ENCODE data around the gene DCLK1. TPM values are rescaled to one million over a fixed set of nuclear protein-coding genes. Genes with fewer than 3 reads are reported as not detected.

DCLK1 gene
- total RNA-seq, 2 experiments from 2014 or later: not detected

GRCh38 chr13:35856721-35857364 is 274.3 kb downstream of the DCLK1 start:
- CTCF ChIA-PET: no interaction called here
- ATAC-seq (no peak), DNase-seq (no peak)
- Mint-ChIP-seq H3K4me3 (no peak overlapping the region), H3K36me3 (ENCODE audit: low read depth) (no peaks in the 10 kb centered on the region), H3K27ac (no peak overlapping the region), H3K9me3 (no peaks in the 10 kb centered on the region), H3K27me3 (peaks cover 10% of the 10 kb centered on the region), H3K4me1 (ENCODE audit: low read depth) (peaks cover 5% of the 10 kb centered on the region)
- POLR2A ChIA-PET: no interaction called here
- TF ChIP-seq, protein P1, sequence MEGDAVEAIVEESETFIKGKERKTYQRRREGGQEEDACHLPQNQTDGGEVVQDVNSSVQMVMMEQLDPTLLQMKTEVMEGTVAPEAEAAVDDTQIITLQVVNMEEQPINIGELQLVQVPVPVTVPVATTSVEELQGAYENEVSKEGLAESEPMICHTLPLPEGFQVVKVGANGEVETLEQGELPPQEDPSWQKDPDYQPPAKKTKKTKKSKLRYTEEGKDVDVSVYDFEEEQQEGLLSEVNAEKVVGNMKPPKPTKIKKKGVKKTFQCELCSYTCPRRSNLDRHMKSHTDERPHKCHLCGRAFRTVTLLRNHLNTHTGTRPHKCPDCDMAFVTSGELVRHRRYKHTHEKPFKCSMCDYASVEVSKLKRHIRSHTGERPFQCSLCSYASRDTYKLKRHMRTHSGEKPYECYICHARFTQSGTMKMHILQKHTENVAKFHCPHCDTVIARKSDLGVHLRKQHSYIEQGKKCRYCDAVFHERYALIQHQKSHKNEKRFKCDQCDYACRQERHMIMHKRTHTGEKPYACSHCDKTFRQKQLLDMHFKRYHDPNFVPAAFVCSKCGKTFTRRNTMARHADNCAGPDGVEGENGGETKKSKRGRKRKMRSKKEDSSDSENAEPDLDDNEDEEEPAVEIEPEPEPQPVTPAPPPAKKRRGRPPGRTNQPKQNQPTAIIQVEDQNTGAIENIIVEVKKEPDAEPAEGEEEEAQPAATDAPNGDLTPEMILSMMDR (IDR thresholded peaks at IDR 0.05): no peak
- intact Hi-C loops (cut with micrococcal nuclease): no loop called here

GRCh38 chr13:35856084-35856483 is 275.1 kb downstream of the DCLK1 start:
- DNase-seq: no peak
- H3K9me3 Mint-ChIP-seq: no peaks in the 10 kb centered on the region
- ATAC-seq: no peak
- ChIA-PET POLR2A (no interaction called here), CTCF (no interaction called here)
- intact Hi-C loops (cut with micrococcal nuclease): no loop called here
- no peaks in the 10 kb centered on the region for H3K36me3 Mint-ChIP-seq (ENCODE audit: low read depth)
- TF ChIP-seq, protein P1 (IDR thresholded peaks at IDR 0.05): no peak
- no peak overlapping the region for H3K4me3 Mint-ChIP-seq
- peaks cover 5% of the 10 kb centered on the region for H3K4me1 Mint-ChIP-seq (ENCODE audit: low read depth)
- no peak overlapping the region for H3K27ac Mint-ChIP-seq
- H3K27me3 Mint-ChIP-seq: peaks cover 10% of the 10 kb centered on the region

DNA sequence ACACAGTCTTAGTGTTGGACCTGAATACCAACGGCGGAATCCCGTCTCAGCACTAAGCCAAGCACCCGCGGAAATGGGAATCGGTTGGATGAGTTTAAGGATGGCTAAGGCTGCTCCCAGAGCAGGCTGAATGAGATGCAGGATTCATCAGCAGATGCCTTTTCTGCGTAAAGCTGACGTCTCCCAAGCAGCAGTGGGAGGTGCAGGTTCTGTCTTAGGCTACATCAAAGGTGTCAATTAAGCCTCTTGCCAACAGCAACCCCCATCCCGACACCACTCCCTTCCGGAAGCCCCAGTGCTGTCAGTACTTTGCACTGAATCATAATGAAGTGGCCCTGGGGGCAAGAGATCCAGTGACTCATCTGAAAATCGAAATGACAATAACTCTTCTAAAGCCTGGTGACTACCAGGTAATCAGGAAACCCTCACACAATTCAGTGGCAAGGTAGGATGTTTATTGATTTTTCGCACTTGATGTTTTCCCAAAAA is 275.6 kb downstream of the DCLK1 start:
- H3K4me3 Mint-ChIP-seq: no peak overlapping the region
- peaks cover 10% of the 10 kb centered on the region for H3K27me3 Mint-ChIP-seq
- intact Hi-C loops (cut with micrococcal nuclease): no loop called here
- DNase-seq: peak; percentile 38
- H3K9me3 Mint-ChIP-seq: peaks cover under 1% of the 10 kb centered on the region
- ATAC-seq: peak; percentile 82
- peaks cover 5% of the 10 kb centered on the region for H3K4me1 Mint-ChIP-seq (ENCODE audit: low read depth)
- no peak overlapping the region for H3K27ac Mint-ChIP-seq
- no peaks in the 10 kb centered on the region for H3K36me3 Mint-ChIP-seq (ENCODE audit: low read depth)
- ChIA-PET CTCF (no interaction called here), POLR2A (no interaction called here)
- TF ChIP-seq, protein P1 (IDR thresholded peaks at IDR 0.05): no peak

- no peaks in the 10 kb centered on the region for H3K36me3 Mint-ChIP-seq (ENCODE audit: low read depth)
- no peak for DNase-seq
- ATAC-seq: no peak
- CTCF ChIA-PET: no interaction called here
- no peak overlapping the region for H3K27ac Mint-ChIP-seq
- no peak overlapping the region for H3K4me3 Mint-ChIP-seq
- POLR2A ChIA-PET: no interaction called here
- intact Hi-C loops (cut with micrococcal nuclease): no loop called here
- peaks cover 1% of the 10 kb centered on the region for H3K9me3 Mint-ChIP-seq
- H3K27me3 Mint-ChIP-seq: peaks cover 10% of the 10 kb centered on the region
- TF ChIP-seq, protein P1 (IDR thresholded peaks at IDR 0.05): no peak
- H3K4me1 Mint-ChIP-seq (ENCODE audit: low read depth): peaks cover 5% of the 10 kb centered on the region
Measured at GRCh38 chr13:35854286-35854685, 276.9 kb downstream of the DCLK1 start.

- peaks cover 1% of the 10 kb centered on the region for H3K9me3 Mint-ChIP-seq
- no peaks in the 10 kb centered on the region for H3K36me3 Mint-ChIP-seq (ENCODE audit: low read depth)
- ChIA-PET POLR2A (no interaction called here), CTCF (no interaction called here)
- TF ChIP-seq, protein P1 (IDR thresholded peaks at IDR 0.05): no peak
- ATAC-seq (no peak), DNase-seq (no peak)
- peaks cover 5% of the 10 kb centered on the region for H3K4me1 Mint-ChIP-seq (ENCODE audit: low read depth)
- no peak overlapping the region for H3K4me3 Mint-ChIP-seq
- peaks cover 7% of the 10 kb centered on the region for H3K27me3 Mint-ChIP-seq
- intact Hi-C loops (cut with micrococcal nuclease): no loop called here
- no peak overlapping the region for H3K27ac Mint-ChIP-seq
Measured at GRCh38 chr13:35851881-35852280, 279.3 kb downstream of the DCLK1 start.

All from activated CD8-positive, alpha-beta T cell treated with anti-CD3 and anti-CD28 coated beads for 36 hours (primary cell).